HEK293T (cell line): ENCODE results near the gene SUB1.

Experiments
- CTCF ChIA-PET: fragments of 350-600 bp; formaldehyde crosslinking; extraction: SDS; loops from one replicate; lab custom pipeline; 2021; ENCODE audit warnings: antibody characterized with exemption, inconsistent platforms; lab: Yijun Ruan, JAX
- POLR2A ChIA-PET: fragments of 350-600 bp; formaldehyde crosslinking; extraction: SDS; loops from one replicate; lab custom pipeline; 2020; ENCODE audit warnings: antibody characterized with exemption, inconsistent platforms; lab: Yijun Ruan, JAX
- DNase-seq: peaks from one replicate; pipeline ENCODE4 v3.0.0; 2012; ENCODE audit warnings: mixed read lengths; ENCODE audit errors: extremely low spot score
- ARNT ChIP-seq: fragments of 450-650 bp; IDR thresholded peaks from 2 replicates; pipeline ENCODE4 v1.6.1; 2017; ENCODE audit warnings: mild to moderate bottlenecking
- BHLHE40 ChIP-seq: fragments of 450-650 bp; IDR thresholded peaks from 2 replicates; pipeline ENCODE4 v1.6.1; 2016; ENCODE audit warnings: mild to moderate bottlenecking, moderate library complexity, borderline replicate concordance
- CTBP1 ChIP-seq: fragments of 450-650 bp; IDR thresholded peaks from 2 replicates; pipeline ENCODE4 v1.6.1; 2016; ENCODE audit warnings: borderline replicate concordance
- ELF4 ChIP-seq: fragments of 450-650 bp; IDR thresholded peaks from 2 replicates; pipeline ENCODE4 v1.6.1; 2017; ENCODE audit warnings: antibody characterized with exemption
- FOXA1 ChIP-seq: fragments of 450-650 bp; IDR thresholded peaks from 2 replicates; pipeline ENCODE4 v1.6.1; 2016; ENCODE audit warnings: mild to moderate bottlenecking
- FOXK2 ChIP-seq: fragments of 450-650 bp; IDR thresholded peaks from 2 replicates; pipeline ENCODE4 v1.6.1; 2016; ENCODE audit warnings: mild to moderate bottlenecking
- FOXM1 ChIP-seq: fragments of 450-650 bp; IDR thresholded peaks from 2 replicates; pipeline ENCODE4 v1.6.1; 2017; ENCODE audit warnings: mild to moderate bottlenecking, borderline replicate concordance
- HDGF ChIP-seq: fragments of 450-650 bp; IDR thresholded peaks from 2 replicates; pipeline ENCODE4 v1.6.1; 2017; ENCODE audit warnings: antibody characterized with exemption, borderline replicate concordance
- L3MBTL2 ChIP-seq: fragments of 450-650 bp; conservative IDR thresholded peaks from 2 replicates; pipeline ENCODE4 v1.6.1; 2016; ENCODE audit warnings: mild to moderate bottlenecking
- LEF1 ChIP-seq: fragments of 450-650 bp; IDR thresholded peaks from 2 replicates; pipeline ENCODE4 v1.6.1; 2017; ENCODE audit warnings: mild to moderate bottlenecking, borderline replicate concordance
- NFRKB ChIP-seq: fragments of 450-650 bp; IDR thresholded peaks from 2 replicates; pipeline ENCODE4 v1.6.1; 2016; ENCODE audit warnings: mild to moderate bottlenecking, moderate library complexity
- SP1 ChIP-seq: fragments of 450-650 bp; IDR thresholded peaks from 2 replicates; pipeline ENCODE4 v1.6.1; 2017
- SUZ12 ChIP-seq: fragments of 450-650 bp; IDR thresholded peaks from 2 replicates; pipeline ENCODE4 v1.6.1; 2016; ENCODE audit warnings: mild to moderate bottlenecking
- TARDBP ChIP-seq: fragments of 450-650 bp; IDR thresholded peaks from 2 replicates; pipeline ENCODE4 v1.6.1; 2016
- ZNF384 ChIP-seq: fragments of 450-650 bp; IDR thresholded peaks from 2 replicates; pipeline ENCODE4 v1.6.1; 2016
- TF ChIP-seq, protein P1 (sequence below): fragments of 450-650 bp; IDR thresholded peaks from 2 replicates; pipeline ENCODE4 v1.6.1; 2016

SUB1 gene

DNA sequence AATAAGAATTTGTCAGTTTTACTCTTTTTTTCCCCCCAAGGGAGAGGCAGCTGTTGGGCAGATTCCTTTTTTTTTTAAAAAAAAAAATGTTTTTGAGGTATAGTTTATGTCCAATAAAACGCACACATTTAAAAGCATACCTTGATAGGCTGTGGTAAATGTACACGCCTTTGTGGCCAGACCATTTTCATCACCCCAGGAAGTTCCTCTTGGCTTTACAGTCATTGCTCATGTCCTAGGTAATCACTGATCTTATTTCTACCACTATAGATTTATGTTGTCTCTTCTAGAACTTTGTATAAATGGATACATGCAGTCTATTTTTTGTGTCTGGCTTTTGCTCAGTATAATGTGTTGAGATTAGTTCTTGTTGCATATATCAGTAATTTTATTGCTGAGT, 9.8 kb downstream of the SUB1 start:
- POLR2A ChIA-PET: no interaction called here
- no peak for DNase-seq
- TF ChIP-seq FOXA1 (no peak), CTBP1 (no peak), FOXK2 (no peak), L3MBTL2 (no peak), SUZ12 (no peak), SP1 (no peak), ARNT (no peak), LEF1 (no peak), TARDBP (no peak), NFRKB (no peak), FOXM1 (no peak), ZNF384 (no peak), HDGF (no peak)
- TF ChIP-seq, protein P1, sequence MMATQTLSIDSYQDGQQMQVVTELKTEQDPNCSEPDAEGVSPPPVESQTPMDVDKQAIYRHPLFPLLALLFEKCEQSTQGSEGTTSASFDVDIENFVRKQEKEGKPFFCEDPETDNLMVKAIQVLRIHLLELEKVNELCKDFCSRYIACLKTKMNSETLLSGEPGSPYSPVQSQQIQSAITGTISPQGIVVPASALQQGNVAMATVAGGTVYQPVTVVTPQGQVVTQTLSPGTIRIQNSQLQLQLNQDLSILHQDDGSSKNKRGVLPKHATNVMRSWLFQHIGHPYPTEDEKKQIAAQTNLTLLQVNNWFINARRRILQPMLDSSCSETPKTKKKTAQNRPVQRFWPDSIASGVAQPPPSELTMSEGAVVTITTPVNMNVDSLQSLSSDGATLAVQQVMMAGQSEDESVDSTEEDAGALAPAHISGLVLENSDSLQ: no peak
- CTCF ChIA-PET: no interaction called here

DNA sequence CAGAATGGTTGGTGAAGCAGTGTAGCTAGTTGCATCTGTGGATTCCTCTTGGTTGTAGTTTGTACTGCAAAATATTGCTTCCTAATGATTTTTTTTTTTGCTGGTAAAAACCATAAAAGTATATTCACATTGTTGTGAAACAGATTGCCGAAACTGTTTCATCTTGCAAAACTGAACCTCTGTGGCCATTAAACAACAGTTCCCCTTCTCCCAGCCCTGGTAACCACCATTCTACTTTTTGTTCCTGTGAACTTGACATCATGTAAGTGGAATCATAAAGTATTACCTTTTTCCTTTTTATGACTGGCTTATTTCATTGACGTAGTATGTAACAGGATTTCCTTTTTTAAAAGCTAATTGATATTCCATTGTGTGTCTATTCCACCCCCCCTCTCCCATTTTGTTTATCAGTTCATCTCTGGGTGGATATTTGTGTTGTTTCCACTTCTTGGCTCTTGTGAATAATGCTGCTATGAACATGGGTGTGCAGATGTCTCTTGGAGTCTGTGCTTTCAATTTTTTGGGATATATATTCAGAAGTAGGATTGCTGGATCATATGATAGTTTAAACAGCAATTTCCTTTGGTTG, 11.8 kb downstream of the SUB1 start:
- DNase-seq: no peak
- POLR2A ChIA-PET: no interaction called here
- CTCF ChIA-PET: no interaction called here
- TF ChIP-seq LEF1: no peak
- no peak for TF ChIP-seq FOXA1
- TF ChIP-seq HDGF: no peak
- no peak for TF ChIP-seq ELF4
- TF ChIP-seq TARDBP: no peak
- no peak for TF ChIP-seq CTBP1
- TF ChIP-seq ZNF384: no peak
- no peak for TF ChIP-seq ARNT
- TF ChIP-seq BHLHE40: no peak
- TF ChIP-seq, protein P1: no peak
- TF ChIP-seq L3MBTL2: no peak
- no peak for TF ChIP-seq SP1
- TF ChIP-seq FOXK2: no peak
- no peak for TF ChIP-seq FOXM1
- no peak for TF ChIP-seq NFRKB
- no peak for TF ChIP-seq SUZ12

DNA sequence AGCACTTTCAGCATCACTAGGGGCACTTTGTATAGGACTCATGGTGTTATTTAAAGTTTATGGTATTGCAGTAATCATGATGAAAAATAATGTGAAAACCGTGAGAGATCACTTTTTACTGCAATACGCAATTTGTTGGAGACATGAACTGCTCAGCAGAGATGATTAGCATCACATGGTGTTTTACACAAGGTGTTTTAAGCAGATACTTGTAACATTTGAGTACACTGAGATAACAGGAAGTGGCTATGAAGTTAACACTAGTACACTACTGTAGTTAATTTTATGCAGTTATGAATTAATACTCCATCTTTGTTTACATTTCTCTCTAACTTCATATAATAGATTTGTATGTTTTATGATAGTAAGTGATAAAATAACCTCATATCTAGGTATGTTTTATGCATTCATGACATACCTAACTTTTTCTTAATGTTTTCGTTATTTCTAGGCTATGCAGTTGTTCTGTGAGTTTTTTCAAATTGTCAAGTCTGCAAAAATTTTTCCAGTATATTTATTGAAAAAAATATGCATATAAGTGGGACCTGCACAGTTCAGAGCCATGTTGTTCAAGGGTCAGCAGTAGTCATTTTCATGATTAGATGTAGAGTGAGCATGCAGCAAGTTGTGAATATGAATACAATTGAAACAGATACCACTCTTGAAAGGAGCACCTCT, 13.0 kb downstream of the SUB1 start:
- CTCF ChIA-PET: interaction anchor here (0.5 to 1.2 kb wide), 2 partner anchors 8 to 270 kb away, joined by 4 to 6 read pairs; no protein-coding TSS in a partner anchor
- TF ChIP-seq FOXK2: no peak
- no peak for TF ChIP-seq L3MBTL2
- TF ChIP-seq HDGF: no peak
- no peak for TF ChIP-seq SUZ12
- TF ChIP-seq CTBP1: no peak
- no peak for TF ChIP-seq FOXM1
- POLR2A ChIA-PET: no interaction called here
- DNase-seq: no peak

DNA sequence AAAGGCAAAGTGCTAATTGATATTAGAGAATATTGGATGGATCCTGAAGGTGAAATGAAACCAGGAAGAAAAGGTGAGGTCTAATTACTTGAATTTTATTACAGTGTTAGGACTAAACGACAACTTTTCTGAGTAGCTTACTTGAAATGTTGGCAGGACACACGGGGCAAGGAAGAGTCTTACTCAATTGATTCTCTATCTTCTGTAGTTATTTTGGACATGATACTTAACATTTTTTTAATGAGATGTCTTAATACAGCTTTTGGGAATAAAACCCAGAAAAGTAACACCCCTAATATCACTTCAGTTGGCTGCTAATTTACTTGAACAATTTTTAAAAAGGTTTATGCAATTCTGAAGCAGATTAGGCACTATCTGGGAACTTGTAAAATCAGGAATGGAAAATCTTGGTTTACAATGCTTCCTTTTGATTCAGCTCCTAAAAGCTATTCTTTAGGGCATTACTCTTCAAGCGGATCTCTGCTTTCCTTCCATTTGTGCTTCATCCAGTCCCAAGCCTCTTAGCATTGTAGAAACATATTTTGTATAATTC, 13.7 kb downstream of the SUB1 start:
- ChIA-PET POLR2A (interaction anchor here (0.9 kb wide), 1 partner anchor 13 kb away, joined by 3 read pairs; no protein-coding TSS in a partner anchor), CTCF (interaction anchor here (0.5 to 1.2 kb wide), 3 partner anchors 9 to 271 kb away, joined by 4 to 6 read pairs (median 5); no protein-coding TSS in a partner anchor)
- no peak for DNase-seq
- TF ChIP-seq TARDBP (no peak), L3MBTL2 (no peak), LEF1 (no peak), ARNT (no peak), ELF4 (no peak), BHLHE40 (no peak), FOXM1 (no peak)
- TF ChIP-seq, protein P1: no peak

DNA sequence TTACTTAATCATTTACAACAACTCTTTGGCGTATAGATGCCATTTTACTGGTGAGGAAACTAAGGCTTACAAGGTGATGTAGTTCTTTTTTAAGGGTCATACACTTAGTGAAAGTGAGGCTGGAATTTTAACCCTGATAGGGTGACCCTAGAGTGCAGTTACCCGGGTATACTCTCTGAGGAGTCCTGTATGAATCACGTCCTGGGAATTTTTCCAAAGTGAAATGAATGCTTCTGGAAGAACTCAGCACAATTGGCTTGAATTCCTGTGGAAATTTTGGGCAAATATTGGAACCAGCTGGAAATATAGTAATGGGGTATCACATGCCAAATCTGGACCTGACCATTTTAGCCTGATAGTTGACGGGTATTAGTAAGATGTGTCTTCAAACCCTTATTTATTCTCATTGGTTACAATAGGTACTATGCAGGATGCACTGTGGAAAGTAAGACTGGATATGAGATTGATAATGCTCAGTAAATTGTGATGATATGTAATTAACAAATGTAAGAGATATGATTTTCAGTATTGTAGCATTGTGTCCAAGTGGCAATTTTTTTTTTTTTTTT, 14.8 kb downstream of the SUB1 start:
- no peak for DNase-seq
- TF ChIP-seq SUZ12: no peak
- no peak for TF ChIP-seq L3MBTL2
- TF ChIP-seq FOXA1: no peak
- TF ChIP-seq ELF4: no peak
- TF ChIP-seq TARDBP: no peak
- no peak for TF ChIP-seq FOXM1
- no peak for TF ChIP-seq HDGF
- no peak for TF ChIP-seq NFRKB
- no peak for TF ChIP-seq ARNT
- no peak for TF ChIP-seq SP1
- no peak for TF ChIP-seq BHLHE40
- TF ChIP-seq FOXK2: no peak
- TF ChIP-seq, protein P1: no peak
- no peak for TF ChIP-seq CTBP1
- no peak for TF ChIP-seq LEF1
- TF ChIP-seq ZNF384: no peak
- ChIA-PET POLR2A (interaction anchor here (0.9 kb wide), 1 partner anchor 14 kb away, joined by 3 read pairs; no protein-coding TSS in a partner anchor), CTCF (interaction anchor here (0.6 to 1.2 kb wide), 2 partner anchors 10 to 110 kb away, joined by 3 to 6 read pairs; no protein-coding TSS in a partner anchor)
